ENCODE data around the gene MYCL. TPM values are rescaled to one million over a fixed set of nuclear protein-coding genes. Genes with fewer than 3 reads are reported as not detected.
A peak's percentile ranks its signal among the peaks of the same experiment; 100 is the strongest.

The MYCL gene
- polyA plus RNA-seq, 3 donors: 24.8 to 84.0 (median 74.7) TPM

DNA sequence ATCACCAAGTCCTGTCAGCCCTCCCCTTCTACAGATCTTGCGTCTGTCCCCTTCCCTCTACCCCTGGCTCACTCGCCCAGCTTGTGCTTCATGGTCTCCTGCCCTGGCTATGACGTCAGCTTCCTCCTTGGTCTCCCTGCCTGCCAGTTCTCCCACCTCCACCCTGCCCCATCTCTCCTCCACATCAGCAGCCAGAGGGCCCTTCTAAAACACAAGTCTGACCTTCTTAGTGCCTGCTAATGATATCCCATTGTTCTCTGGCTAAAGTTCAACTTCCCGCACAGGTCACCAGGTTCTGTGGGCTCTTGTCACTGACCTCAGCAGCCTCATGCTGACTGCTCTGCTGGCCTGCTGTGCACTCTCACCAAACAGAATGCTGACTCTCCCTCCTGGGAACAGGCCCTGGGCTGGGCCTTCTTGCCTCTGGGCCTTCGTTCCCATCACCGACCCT lies 24.7 kb upstream of the MYCL start:
- 44% methylated on average over 6 of the region's 6 CpGs for WGBS (ENCODE audit: insufficient coverage)
- Histone ChIP-seq H4K20me1 (ENCODE audit: insufficient read depth, low read length) (no peaks in the 10 kb centered on the region), H2AFZ (ENCODE audit: insufficient read depth, low read depth, low read length, poor library complexity, severe bottlenecking) (no peak overlapping the region), H3K9me3 (replicated peaks in 1 of 2; ENCODE audit: control insufficient read depth in 1 of 2, insufficient read depth in 1 of 2, low read length in 2 of 2) (no peaks in the 10 kb centered on the region), H3K4me1 (ENCODE audit: control insufficient read depth in 1 of 2, insufficient read depth in 2 of 2, low read length in 2 of 2) (peaks cover 52 to 64% of the 10 kb centered on the region in 2 donors), H3K4me2 (replicated peaks; ENCODE audit: extremely low read depth, low read length, poor library complexity, severe bottlenecking) (no peak overlapping the region), H3K27me3 (ENCODE audit: control insufficient read depth in 2 of 2, insufficient read depth in 2 of 2, low read length in 2 of 2) (no peaks in the 10 kb centered on the region), H3K79me2 (ENCODE audit: insufficient read depth, low read length) (no peaks in the 10 kb centered on the region), H3K9ac (ENCODE audit: insufficient read depth, low read length, poor library complexity, severe bottlenecking) (no peak overlapping the region), H3K27ac (ENCODE audit: low read depth in 1 of 2, low read length in 2 of 2) (no peak overlapping the region), H3K4me3 (replicated peaks in 1 of 3; ENCODE audit: low read depth in 2 of 3, low read length in 3 of 3) (no peak overlapping the region), H3K36me3 (replicated peaks in 1 of 2; ENCODE audit: control insufficient read depth in 1 of 2, insufficient read depth in 2 of 2, low read length in 2 of 2) (no peaks in the 10 kb centered on the region)
- TF ChIP-seq, protein P1, sequence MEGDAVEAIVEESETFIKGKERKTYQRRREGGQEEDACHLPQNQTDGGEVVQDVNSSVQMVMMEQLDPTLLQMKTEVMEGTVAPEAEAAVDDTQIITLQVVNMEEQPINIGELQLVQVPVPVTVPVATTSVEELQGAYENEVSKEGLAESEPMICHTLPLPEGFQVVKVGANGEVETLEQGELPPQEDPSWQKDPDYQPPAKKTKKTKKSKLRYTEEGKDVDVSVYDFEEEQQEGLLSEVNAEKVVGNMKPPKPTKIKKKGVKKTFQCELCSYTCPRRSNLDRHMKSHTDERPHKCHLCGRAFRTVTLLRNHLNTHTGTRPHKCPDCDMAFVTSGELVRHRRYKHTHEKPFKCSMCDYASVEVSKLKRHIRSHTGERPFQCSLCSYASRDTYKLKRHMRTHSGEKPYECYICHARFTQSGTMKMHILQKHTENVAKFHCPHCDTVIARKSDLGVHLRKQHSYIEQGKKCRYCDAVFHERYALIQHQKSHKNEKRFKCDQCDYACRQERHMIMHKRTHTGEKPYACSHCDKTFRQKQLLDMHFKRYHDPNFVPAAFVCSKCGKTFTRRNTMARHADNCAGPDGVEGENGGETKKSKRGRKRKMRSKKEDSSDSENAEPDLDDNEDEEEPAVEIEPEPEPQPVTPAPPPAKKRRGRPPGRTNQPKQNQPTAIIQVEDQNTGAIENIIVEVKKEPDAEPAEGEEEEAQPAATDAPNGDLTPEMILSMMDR (IDR thresholded peaks at IDR 0.05): no peak
- peaks cover 59% of the 10 kb centered on the region for H3K4me1 Mint-ChIP-seq
- peak overlapping the region in 1 of 2 donors; percentile 51 for H3K4me3 Mint-ChIP-seq
- H3K27ac Mint-ChIP-seq: peak overlapping the region in 6 of 7 donors; percentile 30 to 87 (median 59)
- DNase-seq: peak; percentile 38 to 75 (median 51)
- H3K9me3 Mint-ChIP-seq: peaks cover 0 to 2% (median 0%) of the 10 kb centered on the region in 7 donors
- H3K36me3 Mint-ChIP-seq: peaks cover 0 to 6% of the 10 kb centered on the region in 2 donors
- H3K27me3 Mint-ChIP-seq (ENCODE audit: low read depth in 3 of 3): peaks cover 0 to 5% (median 2%) of the 10 kb centered on the region in 3 donors
- intact Hi-C loops (cut with micrococcal nuclease): no loop called here

DNA sequence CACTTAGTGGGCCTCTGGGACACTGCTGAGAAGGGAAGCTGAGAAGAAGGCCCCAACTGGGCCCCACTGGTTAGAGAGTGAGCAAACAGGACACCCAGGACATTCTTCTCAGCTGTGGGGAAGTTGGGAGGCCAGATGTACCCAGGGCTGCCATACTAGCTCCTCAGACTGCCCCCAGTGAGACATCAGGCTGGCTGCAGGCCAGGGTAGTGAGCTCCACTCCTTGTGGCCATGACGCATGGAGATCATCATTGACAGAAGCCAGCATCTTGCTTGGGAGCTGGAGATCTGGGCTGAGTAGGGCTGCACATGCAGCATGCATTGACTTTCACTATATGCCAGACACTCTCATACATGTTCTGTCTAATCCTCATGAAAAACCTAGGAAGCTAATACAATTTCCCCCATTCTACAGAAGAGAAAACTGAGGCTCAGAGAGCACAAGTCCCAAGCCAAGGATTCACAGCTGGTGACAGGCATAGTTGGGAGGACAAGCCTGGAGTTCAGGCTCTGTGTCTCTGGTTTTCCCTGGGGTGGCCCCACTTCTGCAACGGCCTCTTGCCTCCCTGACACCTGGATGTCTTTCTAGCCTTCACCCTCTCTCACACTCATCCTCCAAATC lies 24.1 kb upstream of the MYCL start:
- H4K20me1 ChIP-seq (ENCODE audit: insufficient read depth, low read length): no peaks in the 10 kb centered on the region
- 81% methylated on average over 2 of the region's 2 CpGs for WGBS (ENCODE audit: insufficient coverage)
- peaks cover 59% of the 10 kb centered on the region for H3K4me1 Mint-ChIP-seq
- H3K27me3 ChIP-seq (ENCODE audit: control insufficient read depth in 2 of 2, insufficient read depth in 2 of 2, low read length in 2 of 2): no peaks in the 10 kb centered on the region
- peak overlapping the region; percentile 22 to 25 for H3K27ac ChIP-seq (ENCODE audit: low read depth in 1 of 2, low read length in 2 of 2)
- H3K9ac ChIP-seq (ENCODE audit: insufficient read depth, low read length, poor library complexity, severe bottlenecking): no peak overlapping the region
- H3K36me3 ChIP-seq (replicated peaks in 1 of 2; ENCODE audit: control insufficient read depth in 1 of 2, insufficient read depth in 2 of 2, low read length in 2 of 2): no peaks in the 10 kb centered on the region
- peak overlapping the region; percentile 36 for H2AFZ ChIP-seq (ENCODE audit: insufficient read depth, low read depth, low read length, poor library complexity, severe bottlenecking)
- H3K27me3 Mint-ChIP-seq (ENCODE audit: low read depth in 3 of 3): peaks cover 0 to 5% (median 2%) of the 10 kb centered on the region in 3 donors
- H3K27ac Mint-ChIP-seq: peak overlapping the region; percentile 14 to 87 (median 60)
- intact Hi-C loops (cut with micrococcal nuclease): no loop called here
- peaks cover 0 to 2% (median 0%) of the 10 kb centered on the region in 7 donors for H3K9me3 Mint-ChIP-seq
- peak overlapping the region in 1 of 2 donors; percentile 51 for H3K4me3 Mint-ChIP-seq
- no peaks in the 10 kb centered on the region for H3K9me3 ChIP-seq (replicated peaks in 1 of 2; ENCODE audit: control insufficient read depth in 1 of 2, insufficient read depth in 1 of 2, low read length in 2 of 2)
- H3K79me2 ChIP-seq (ENCODE audit: insufficient read depth, low read length): no peaks in the 10 kb centered on the region
- H3K4me3 ChIP-seq (replicated peaks in 1 of 3; ENCODE audit: low read depth in 2 of 3, low read length in 3 of 3): no peak overlapping the region
- H3K36me3 Mint-ChIP-seq: peaks cover 0 to 6% of the 10 kb centered on the region in 2 donors
- TF ChIP-seq, protein P1 (IDR thresholded peaks at IDR 0.05): no peak
- peaks cover 51 to 62% of the 10 kb centered on the region in 2 donors for H3K4me1 ChIP-seq (ENCODE audit: control insufficient read depth in 1 of 2, insufficient read depth in 2 of 2, low read length in 2 of 2)
- peak; percentile 60 to 76 (median 65) for DNase-seq
- H3K4me2 ChIP-seq (replicated peaks; ENCODE audit: extremely low read depth, low read length, poor library complexity, severe bottlenecking): no peak overlapping the region
